Hematopoietic multipotent progenitor cell treated with erythropoietin and hydrocortisone succinate and interleukin-3 and kit ligand, for 4 days (in vitro differentiated cells): Measurements from ENCODE around the gene GPS1.

Experiments used
- DNase-seq: peaks from one replicate; pipeline ENCODE4 v3.0.0-alpha.2; 2015

GPS1 gene

GRCh38 chr17:82080789-82081464 is 29.2 kb downstream of the GPS1 start:
- no peak for DNase-seq

GRCh38 chr17:82081546-82081945 is 29.8 kb downstream of the GPS1 start:
- no peak for DNase-seq

GRCh38 chr17:82081966-82082365 is 30.3 kb downstream of the GPS1 start:
- DNase-seq, result no peak

GRCh38 chr17:82082456-82082855 is 30.8 kb downstream of the GPS1 start:
- no peak for DNase-seq

GRCh38 chr17:82083009-82083408 is 31.3 kb downstream of the GPS1 start:
- no peak for DNase-seq

- DNase-seq, result no peak
Observed at GRCh38 chr17:82083533-82084359, 32.0 kb downstream of the GPS1 start.

- no peak for DNase-seq
Observed at GRCh38 chr17:82084373-82085030, 32.8 kb downstream of the GPS1 start.

- DNase-seq, result no peak
Observed at GRCh38 chr17:82085031-82085861, 33.5 kb downstream of the GPS1 start.

- DNase-seq, result no peak
Observed at GRCh38 chr17:82085931-82086764, 34.5 kb downstream of the GPS1 start.

GRCh38 chr17:82086941-82087906 is 35.5 kb downstream of the GPS1 start:
- DNase-seq, result no peak

- no peak for DNase-seq
Observed at GRCh38 chr17:82087961-82088837, 36.5 kb downstream of the GPS1 start.

- no peak for DNase-seq
Observed at GRCh38 chr17:82088838-82089722, 37.4 kb downstream of the GPS1 start.

- no peak for DNase-seq
Observed at GRCh38 chr17:82089723-82090548, 38.2 kb downstream of the GPS1 start.

GRCh38 chr17:82090549-82091263 is 39.0 kb downstream of the GPS1 start:
- no peak for DNase-seq

GRCh38 chr17:82091264-82092066 is 39.8 kb downstream of the GPS1 start:
- DNase-seq, result no peak

GRCh38 chr17:82092094-82092586 is 40.4 kb downstream of the GPS1 start:
- DNase-seq, result no peak
